K562 (cell line): ENCODE data around the gene ZNF318. TPM values are rescaled to one million over a fixed set of nuclear protein-coding genes. Genes with fewer than 3 reads are reported as not detected.

Source experiments
- ARID3A ChIP-seq: IDR thresholded peaks from 2 replicates; pipeline ENCODE4 v1.6.1; 2012; ENCODE audit warnings: low read depth, low read length, improper control_type of control experiment, borderline replicate concordance
- CBX3 ChIP-seq, 2 experiments: IDR thresholded peaks; 1 replicate in 1 of 2; 2 replicates in 1 of 2; pipeline ENCODE4 v1.6.1; 2012; ENCODE audit warnings: inconsistent platforms in 2 of 2, low read length in 2 of 2, borderline replicate concordance in 1 of 2, control low read depth in 1 of 2
- CHD7 ChIP-seq: fragments of 200-600 bp; sonication (generic); IDR thresholded peaks from one replicate; pipeline ENCODE4 v1.6.1; 2012; ENCODE audit warnings: mild to moderate bottlenecking, low read depth, low read length, inconsistent platforms
- HEY1 ChIP-seq: fragments of 250-450 bp; sonication (Bioruptor Pico); IDR thresholded peaks from 2 replicates; pipeline ENCODE4 v1.5.0; 2020; ENCODE audit warnings: mild to moderate bottlenecking, moderate library complexity, borderline replicate concordance
- IRF9 ChIP-seq: fragments of 450-650 bp; IDR thresholded peaks from 2 replicates; pipeline ENCODE4 v1.6.1; 2016; ENCODE audit warnings: missing biosample characterization, missing genetic modification characterization
- MCM7 ChIP-seq, 2 experiments: fragments of 450-650 bp; IDR thresholded peaks; 2 replicates each; pipeline ENCODE4 v1.6.1; 2016 to 2018
- MEF2D ChIP-seq: conservative IDR thresholded peaks from 2 replicates; pipeline ENCODE4 v1.6.1; 2016; ENCODE audit warnings: low read depth, missing genetic modification characterization, missing compliant biosample characterization
- NFE2L1 ChIP-seq: fragments of 450-650 bp; IDR thresholded peaks from 2 replicates; pipeline ENCODE4 v1.6.1; 2016; ENCODE audit warnings: missing genetic modification characterization, low read depth, mild to moderate bottlenecking, missing compliant biosample characterization, moderate library complexity, borderline replicate concordance
- TARDBP ChIP-seq: fragments of 450-650 bp; IDR thresholded peaks from 2 replicates; pipeline ENCODE4 v1.6.1; 2016
- U2AF1 ChIP-seq: fragments of 200-400 bp; formaldehyde crosslinking; optimal IDR thresholded peaks from 2 replicates; pipeline ENCODE3; 2017; ENCODE audit warnings: mild to moderate bottlenecking, low read depth, low read length, moderate library complexity
- USF1 ChIP-seq: sonication (generic); formaldehyde crosslinking; IDR thresholded peaks from 2 replicates; pipeline ENCODE4 v1.9.0; 2022; ENCODE audit warnings: mild to moderate bottlenecking, missing genetic modification reagents
- ZNF197 ChIP-seq: fragments of 200-800 bp; sonication (Bioruptor generic); IDR thresholded peaks from 2 replicates; pipeline ENCODE4 v1.6.1; 2016; ENCODE audit warnings: low read depth, missing genetic modification characterization, missing compliant biosample characterization
- ZNF224 ChIP-seq: sonication (generic); formaldehyde crosslinking; IDR thresholded peaks from 2 replicates; pipeline ENCODE4 v1.8.0; 2022; ENCODE audit warnings: mild to moderate bottlenecking, missing genetic modification reagents
- polyA plus RNA-seq, 8 experiments: library from polyadenylated mRNA; depleted of rRNA in 4 of 8; stranded (reverse) in 5 of 8; unstranded in 3 of 8; fragments of >200 nt; fragmentation: Nextera tagmentation in 2 of 8; fragmentation: Illumina TruSeq in 1 of 8; extraction: Ambion mirVana in 2 of 8; extraction: Trizol in 1 of 8; gene quantifications; 2 replicates each; pipeline versions ENCODE4 v1.2.1 to v1.2.3, GENCODE V29; 2011 to 2014; ENCODE audit warnings: inconsistent platforms in 1 of 8, missing spikeins in 1 of 8
- total RNA-seq, 7 experiments: library from RNA; depleted of rRNA in 6 of 7; stranded (reverse); fragments of >200 nt in 6 of 7; fragmentation: Illumina TruSeq in 2 of 7; extraction: Trizol in 2 of 7; gene quantifications; 2 replicates each; pipeline versions ENCODE4 v1.2.1 to v1.2.3, GENCODE V29; 2011 to 2021; ENCODE audit warnings: low replicate concordance in 1 of 7

ZNF318 gene
- total and polyA plus RNA-seq, 9 of the 15 experiments (the other 6 are each of a cell fraction or from before 2014, with no cell fraction given): 3.2 to 19.0 (median 9.2) TPM

- no peak for TF ChIP-seq USF1 (CRISPR knock-in tag)
- TF ChIP-seq ZNF224 (CRISPR knock-in tag): no peak
- TF ChIP-seq MCM7 (IDR thresholded peaks at IDR 0.05): no peak
- TF ChIP-seq CHD7: no peak
- TF ChIP-seq HEY1 (CRISPR knock-in tag): no peak
- TF ChIP-seq ARID3A: no peak
- TF ChIP-seq MEF2D (tag): no peak
- TF ChIP-seq TARDBP: peak; percentile 63; the same call in 1 of the 2 replicates
- no peak for TF ChIP-seq CBX3 (IDR thresholded peaks at IDR 0.05; ENCODE audit: borderline replicate concordance in 1 of 2, low read length in 2 of 2)
- no peak for TF ChIP-seq ZNF197 (CRISPR knock-in tag)
- TF ChIP-seq NFE2L1 (tag): no peak
- no peak for TF ChIP-seq U2AF1
- no peak for TF ChIP-seq IRF9
Measured at GRCh38 chr6:43391440-43392031, 22.1 kb upstream of the ZNF318 start (continued).
